GM12801 (cell line): ENCODE results near the gene GPR158.

Source experiments
- CTCF ChIP-seq: IDR thresholded peaks from one replicate; pipeline ENCODE4 v1.5.1; 2011; ENCODE audit warnings: control low read depth; ENCODE audit not compliant: insufficient read length; ENCODE audit errors: extremely low read depth

The GPR158 gene

GRCh38 chr10:25162391-25162790 is 12.4 kb upstream of the GPR158 start:
- TF ChIP-seq CTCF, result no peak

- no peak for TF ChIP-seq CTCF
These were observed 5.1 kb upstream of the GPR158 start for GRCh38 chr10:25169740-25170139.

GRCh38 chr10:25170627-25171026 is 4.2 kb upstream of the GPR158 start:
- no peak for TF ChIP-seq CTCF

GRCh38 chr10:25175527-25176420 is 973 bp downstream of the GPR158 start:
- TF ChIP-seq CTCF, result no peak

GRCh38 chr10:25176421-25176968 is 1.7 kb downstream of the GPR158 start:
- TF ChIP-seq CTCF, result no peak

- TF ChIP-seq CTCF, result no peak
These were observed 2.4 kb downstream of the GPR158 start for GRCh38 chr10:25177093-25177753.

- no peak for TF ChIP-seq CTCF
These were observed 2.9 kb downstream of the GPR158 start for GRCh38 chr10:25177754-25178135.
